H9 (cell line): ENCODE measurements around the gene UBE2D2. TPM values are rescaled to one million over a fixed set of nuclear protein-coding genes. Genes with fewer than 3 reads are reported as not detected.
A peak's percentile ranks its signal among the peaks of the same experiment; 100 is the strongest.

Source experiments
- DNase-seq: peaks from one replicate; pipeline ENCODE4 v3.0.0-alpha.2; 2017
- H2AFZ ChIP-seq: one replicate; pipeline ENCODE4 v1.6.1; 2013; ENCODE audit warnings: mild to moderate bottlenecking, low read length, control low read depth, moderate library complexity
- H2AK5ac ChIP-seq: 2 replicates; pipeline ENCODE4 v1.6.1; 2013; ENCODE audit warnings: low read length, control low read depth, mixed read lengths; ENCODE audit not compliant: insufficient read length
- H2BK120ac ChIP-seq: one replicate; pipeline ENCODE4 v1.6.1; 2013; ENCODE audit warnings: low read depth, mild to moderate bottlenecking, low read length, control low read depth, inconsistent platforms; ENCODE audit not compliant: poor library complexity, severe bottlenecking
- H2BK12ac ChIP-seq: 2 replicates; pipeline ENCODE4 v1.6.1; 2013; ENCODE audit warnings: low read length, control low read depth, mixed read lengths, low read depth; ENCODE audit not compliant: insufficient read length
- H2BK15ac ChIP-seq: 2 replicates; pipeline ENCODE4 v1.6.1; 2013; ENCODE audit warnings: low read depth, low read length, control low read depth
- H2BK20ac ChIP-seq: one replicate; pipeline ENCODE4 v1.6.1; 2013; ENCODE audit warnings: low read depth, mild to moderate bottlenecking, low read length, control low read depth, inconsistent platforms; ENCODE audit not compliant: poor library complexity, severe bottlenecking
- H2BK5ac ChIP-seq: 2 replicates; pipeline ENCODE4 v1.6.1; 2013; ENCODE audit warnings: low read length, control low read depth, mixed read lengths; ENCODE audit not compliant: insufficient read length
- H3K14ac ChIP-seq: 2 replicates; pipeline ENCODE4 v1.6.1; 2013; ENCODE audit warnings: low read length, control low read depth; ENCODE audit not compliant: insufficient read depth
- H3K18ac ChIP-seq: 2 replicates; pipeline ENCODE4 v1.6.1; 2013; ENCODE audit warnings: low read depth, mild to moderate bottlenecking, mixed read lengths, low read length, control low read depth; ENCODE audit not compliant: insufficient read length
- H3K23ac ChIP-seq: 2 replicates; pipeline ENCODE4 v1.6.1; 2013; ENCODE audit warnings: low read length, control low read depth, mixed read lengths, low read depth; ENCODE audit not compliant: insufficient read length
- H3K23me2 ChIP-seq: 2 replicates; pipeline ENCODE4 v1.6.1; 2013; ENCODE audit warnings: low read depth, mild to moderate bottlenecking, mixed read lengths, low read length, control low read depth; ENCODE audit not compliant: insufficient read length, poor library complexity, severe bottlenecking
- H3K27ac ChIP-seq: 2 replicates; pipeline ENCODE4 v1.5.1; 2013; ENCODE audit warnings: low read length, control low read depth, mixed read lengths, low read depth; ENCODE audit not compliant: insufficient read length
- H3K27me3 ChIP-seq: 2 replicates; pipeline ENCODE4 v1.6.1; 2013; ENCODE audit warnings: low read length, control low read depth, inconsistent platforms; ENCODE audit not compliant: insufficient read depth
- H3K4ac ChIP-seq: 2 replicates; pipeline ENCODE4 v1.6.1; 2013; ENCODE audit warnings: low read depth, mild to moderate bottlenecking, control low read depth, inconsistent platforms, low read length, moderate library complexity
- H3K4me1 ChIP-seq: 2 replicates; pipeline ENCODE4 v1.6.1; 2013; ENCODE audit warnings: low read length, control low read depth, inconsistent platforms; ENCODE audit not compliant: insufficient read depth
- H3K4me2 ChIP-seq: 2 replicates; pipeline ENCODE4 v1.6.1; 2013; ENCODE audit warnings: low read length, control low read depth, mixed read lengths; ENCODE audit not compliant: insufficient read length, insufficient read depth
- H3K56ac ChIP-seq: 2 replicates; pipeline ENCODE4 v1.6.1; 2013; ENCODE audit warnings: low read depth, mild to moderate bottlenecking, mixed read lengths, low read length, control low read depth; ENCODE audit not compliant: insufficient read length
- H3K79me1 ChIP-seq: 2 replicates; pipeline ENCODE4 v1.6.1; 2013; ENCODE audit warnings: low read depth, mild to moderate bottlenecking, moderate library complexity, low read length, control low read depth, inconsistent platforms; ENCODE audit not compliant: insufficient read depth, poor library complexity, severe bottlenecking
- H3K79me2 ChIP-seq: 2 replicates; pipeline ENCODE4 v1.6.1; 2013; ENCODE audit warnings: low read length, control low read depth, inconsistent platforms; ENCODE audit not compliant: insufficient read depth
- H3K9ac ChIP-seq: 2 replicates; pipeline ENCODE4 v1.6.1; 2013; ENCODE audit warnings: low read length, control low read depth, mixed read lengths; ENCODE audit not compliant: insufficient read length; ENCODE audit errors: extremely low read depth
- H3K9me3 ChIP-seq: one replicate; pipeline ENCODE4 v1.6.1; 2013; ENCODE audit warnings: low read depth, low read length, inconsistent platforms; ENCODE audit not compliant: control insufficient read depth
- H3T11ph ChIP-seq: one replicate; pipeline ENCODE4 v1.6.1; 2013; ENCODE audit warnings: mild to moderate bottlenecking, low read length, control low read depth, inconsistent platforms
- H4K20me1 ChIP-seq: one replicate; pipeline ENCODE4 v1.6.1; 2013; ENCODE audit not compliant: control insufficient read depth, insufficient read length, insufficient read depth
- H4K5ac ChIP-seq: 2 replicates; pipeline ENCODE4 v1.6.1; 2013; ENCODE audit warnings: low read depth, mild to moderate bottlenecking, mixed read lengths, low read length, control low read depth; ENCODE audit not compliant: insufficient read length
- H4K8ac ChIP-seq: replicated peaks from 2 replicates; pipeline ENCODE4 v1.6.1; 2013; ENCODE audit warnings: low read length, control low read depth, mixed read lengths, low read depth; ENCODE audit not compliant: insufficient read length
- H4K91ac ChIP-seq: 2 replicates; pipeline ENCODE4 v1.6.1; 2013; ENCODE audit warnings: low read depth, mild to moderate bottlenecking, moderate library complexity, mixed read lengths, low read length, control low read depth; ENCODE audit not compliant: insufficient read length
- H3K27ac Mint-ChIP-seq, 3 experiments: 2 replicates in 2 of 3; 3 replicates in 1 of 3; pipeline ENCODE4 v1.8.0; 2020 to 2021; ENCODE audit warnings: mixed read lengths in 3 of 3, mild to moderate bottlenecking in 1 of 3, moderate library complexity in 1 of 3
- H3K27me3 Mint-ChIP-seq: 2 replicates; pipeline ENCODE4 v1.8.0; 2021; ENCODE audit warnings: low read depth, mild to moderate bottlenecking, moderate library complexity, mixed read lengths
- H3K36me3 Mint-ChIP-seq, 3 experiments: 2 replicates in 2 of 3; 3 replicates in 1 of 3; pipeline ENCODE4 v1.8.0; 2020 to 2021; ENCODE audit warnings: low read depth in 3 of 3, mixed read lengths in 3 of 3; ENCODE audit not compliant: insufficient read depth in 1 of 3
- H3K4me1 Mint-ChIP-seq, 2 experiments: 2 replicates each; pipeline ENCODE4 v1.8.0; 2020; ENCODE audit warnings: mixed read lengths in 2 of 2
- H3K4me3 Mint-ChIP-seq, 2 experiments: 2 replicates in 1 of 2; 3 replicates in 1 of 2; pipeline ENCODE4 v1.8.0; 2020 to 2021; ENCODE audit warnings: mild to moderate bottlenecking in 2 of 2, mixed read lengths in 2 of 2, moderate library complexity in 1 of 2
- H3K9me3 Mint-ChIP-seq, 2 experiments: 2 replicates in 1 of 2; 3 replicates in 1 of 2; pipeline ENCODE4 v1.8.0; 2020; ENCODE audit warnings: mild to moderate bottlenecking in 2 of 2, mixed read lengths in 2 of 2, moderate library complexity in 1 of 2
- CTCF ChIP-seq: fragments of 200-600 bp; sonication (generic); conservative IDR thresholded peaks from 3 replicates; pipeline ENCODE4 v1.8.0; 2021; ENCODE audit warnings: antibody characterized with exemption, mild to moderate bottlenecking
- WGBS: extraction: QIAGEN DNeasy Blood & Tissue Kit; methylation state at CpG from one replicate; pipeline ENCODE4 v1.1.7; 2013; ENCODE audit warnings: missing lambda C conversion rate, low lambda C conversion rate, mixed read lengths; ENCODE audit not compliant: insufficient read length; ENCODE audit errors: extremely low coverage; 5-methylcytosine and 5-hydroxymethylcytosine counted together
- total RNA-seq: library from RNA; stranded (reverse); gene quantifications from 2 replicates; pipeline ENCODE4 v1.2.1, GENCODE V29; 2021

Gene UBE2D2
- total RNA-seq, 1 experiment from 2014 or later: 236 TPM

GRCh38 chr5:139658501-139658927, 97.4 kb downstream of the UBE2D2 start:
- Histone ChIP-seq H3K27ac (no peak overlapping the region), H2AFZ (no peak overlapping the region), H4K20me1 (peaks cover 9% of the 10 kb centered on the region), H3K79me2 (peaks cover 73% of the 10 kb centered on the region; the same call in 1 of the 2 replicates), H2BK120ac (no peak overlapping the region), H4K5ac (no peak overlapping the region), H3K9ac (no peak overlapping the region), H3K23me2 (peaks cover 4% of the 10 kb centered on the region), H2AK5ac (no peak overlapping the region), H3K4me1 (peaks cover 36% of the 10 kb centered on the region), H3K79me1 (peaks cover 23% of the 10 kb centered on the region), H3K4me2 (no peak overlapping the region), H4K8ac (no peak overlapping the region), H3K4ac (no peak overlapping the region), H3K56ac (no peak overlapping the region), H2BK5ac (no peak overlapping the region), H3K9me3 (no peaks in the 10 kb centered on the region), H3K18ac (no peak overlapping the region), H3K23ac (no peak overlapping the region), H3K14ac (no peak overlapping the region), H2BK15ac (no peak overlapping the region), H3T11ph (no peak overlapping the region), H3K27me3 (no peaks in the 10 kb centered on the region), H2BK20ac (no peak overlapping the region), H4K91ac (no peak overlapping the region), H2BK12ac (no peak overlapping the region)
- peaks cover 64 to 78% of the 10 kb centered on the region in 2 experiments for H3K4me1 Mint-ChIP-seq
- peak overlapping the region in 1 of 2 experiments; percentile 65; a peak in 1 of 5 replicates for H3K4me3 Mint-ChIP-seq
- H3K9me3 Mint-ChIP-seq: no peaks in the 10 kb centered on the region
- no peak for TF ChIP-seq CTCF
- no peaks in the 10 kb centered on the region for H3K27me3 Mint-ChIP-seq
- DNase-seq: no peak
- peak overlapping the region in 2 of 3 experiments; percentile 77 to 89; a peak in 3 of 7 replicates for H3K27ac Mint-ChIP-seq
- no CpG with 5 or more reads among the region's 14 CpGs for WGBS
- peaks cover 0 to 15% (median 0%) of the 10 kb centered on the region in 3 experiments; a peak in 2 of 7 replicates for H3K36me3 Mint-ChIP-seq
